Endothelial cell of umbilical vein (primary cell): ENCODE measurements around the gene NUDT22. TPM values are rescaled to one million over a fixed set of nuclear protein-coding genes. Genes with fewer than 3 reads are reported as not detected.

Experiments used
- BruUV-seq: library from RNA; stranded (reverse); fragments of 400-500 nt; replicated peaks from 2 replicates; lab custom pipeline; 2021; lab: Mats Ljungman, UMichigan
- CTCF ChIA-PET: fragments of 300-600, 350-600 bp; sonication (Branson Sonifier 250); formaldehyde crosslinking; loops from one replicate; lab custom pipeline; 2021; ENCODE audit warnings: antibody characterized with exemption, inconsistent platforms; lab: Charles Lee
- POLR2A ChIA-PET: fragments of 300-600, 350-600 bp; sonication (Branson Sonifier 250); formaldehyde crosslinking; loops from one replicate; lab custom pipeline; 2021; ENCODE audit warnings: antibody characterized with exemption, inconsistent platforms; lab: Charles Lee
- DNase-seq: peaks from one replicate; pipeline ENCODE4 v3.0.0-alpha.2; 2011; ENCODE audit warnings: low read depth, low spot score
- FAIRE-seq: peaks from 2 replicates; lab custom pipeline; 2011; peaks lifted over from hg19 to GRCh38; lab: Jason Lieb, UNC
- H2AFZ ChIP-seq: 2 replicates; pipeline ENCODE4 v1.6.0; 2012; ENCODE audit warnings: low read depth, low read length, control low read depth, inconsistent platforms
- H3K27ac ChIP-seq: 2 replicates; pipeline ENCODE4 v1.5.1; 2011; ENCODE audit warnings: low read depth, mild to moderate bottlenecking, control low read depth, low read length, moderate library complexity; ENCODE audit not compliant: insufficient read depth
- H3K27me3 ChIP-seq, 2 experiments: 2 replicates each; pipeline versions ENCODE4 v1.6.0 to v1.6.1; 2011; ENCODE audit warnings: low read length in 2 of 2, mixed read lengths in 1 of 2; ENCODE audit not compliant: control insufficient read depth in 2 of 2, insufficient read depth in 2 of 2
- H3K36me3 ChIP-seq, 2 experiments: 2 replicates in 1 of 2; 3 replicates in 1 of 2; pipeline ENCODE4 v1.5.1; 2011; ENCODE audit warnings: low read length in 2 of 2, mild to moderate bottlenecking in 1 of 2, moderate library complexity in 1 of 2; ENCODE audit not compliant: control insufficient read depth in 2 of 2, insufficient read depth in 2 of 2; ENCODE audit errors: extremely low read depth in 1 of 2
- H3K4me1 ChIP-seq: 3 replicates; pipeline ENCODE4 v1.5.1; 2011; ENCODE audit warnings: mild to moderate bottlenecking, low read length; ENCODE audit not compliant: control insufficient read depth, insufficient read depth; ENCODE audit errors: extremely low read depth
- H3K4me2 ChIP-seq: 2 replicates; pipeline ENCODE4 v1.6.1; 2011; ENCODE audit warnings: low read length, control low read depth, mixed read lengths; ENCODE audit not compliant: insufficient read depth
- H3K4me3 ChIP-seq, 3 experiments: fragments of 200-600 bp in 1 of 3; sonication (generic), shearing (Covaris generic) in 1 of 3; replicated peaks in 1 of 3; 2 replicates each; pipeline ENCODE4 v1.5.1; 2011 to 2016; ENCODE audit warnings: control low read depth in 3 of 3, low read length in 3 of 3, mild to moderate bottlenecking in 2 of 3, inconsistent platforms in 1 of 3, low read depth in 1 of 3, moderate library complexity in 1 of 3; ENCODE audit not compliant: insufficient read depth in 1 of 3
- H3K79me2 ChIP-seq: 2 replicates; pipeline ENCODE4 v1.6.0; 2012; ENCODE audit warnings: low read length, inconsistent platforms; ENCODE audit not compliant: control insufficient read depth, insufficient read depth
- H3K9ac ChIP-seq: replicated peaks from 2 replicates; pipeline ENCODE3; 2011; ENCODE audit warnings: low read length, control low read depth; ENCODE audit not compliant: insufficient read depth; ENCODE audit errors: extremely low read depth
- H3K9me1 ChIP-seq: replicated peaks from 3 replicates; pipeline ENCODE4 v1.6.0; 2011; ENCODE audit warnings: mild to moderate bottlenecking, low read length; ENCODE audit not compliant: control insufficient read depth, insufficient read depth; ENCODE audit errors: extremely low read depth
- H3K9me3 ChIP-seq: replicated peaks from 2 replicates; pipeline ENCODE4 v1.5.1; 2012; ENCODE audit warnings: low read length, inconsistent platforms; ENCODE audit not compliant: control insufficient read depth, insufficient read depth
- H4K20me1 ChIP-seq: replicated peaks from 2 replicates; pipeline ENCODE3; 2011; ENCODE audit warnings: mild to moderate bottlenecking, low read length; ENCODE audit not compliant: control insufficient read depth, insufficient read depth; ENCODE audit errors: extremely low read depth
- EZH2 ChIP-seq: IDR thresholded peaks from 2 replicates; pipeline ENCODE4 v1.6.1; 2012; ENCODE audit warnings: borderline replicate concordance, low read depth, mild to moderate bottlenecking, moderate library complexity, low read length, inconsistent platforms; ENCODE audit not compliant: severe bottlenecking
- FOS ChIP-seq: IDR thresholded peaks from 2 replicates; pipeline ENCODE4 v1.6.1; 2011; ENCODE audit warnings: mild to moderate bottlenecking, low read length, moderate library complexity, borderline replicate concordance; ENCODE audit not compliant: insufficient read depth
- GATA2 ChIP-seq: IDR thresholded peaks from 2 replicates; pipeline ENCODE4 v1.7.0; 2011; ENCODE audit warnings: low read depth, mild to moderate bottlenecking, moderate library complexity, mixed read lengths, low read length; ENCODE audit not compliant: insufficient read length, insufficient read depth
- JUN ChIP-seq: IDR thresholded peaks from 2 replicates; pipeline ENCODE4 v1.6.1; 2011; ENCODE audit warnings: borderline replicate concordance, low read depth; ENCODE audit not compliant: insufficient read length, insufficient read depth
- MYC ChIP-seq: IDR thresholded peaks from one replicate; pipeline ENCODE4 v1.6.1; 2011; ENCODE audit warnings: mild to moderate bottlenecking, low read depth, low read length
- POLR2A ChIP-seq: IDR thresholded peaks from 2 replicates; pipeline ENCODE4 v1.6.1; 2012; ENCODE audit warnings: low read depth, mild to moderate bottlenecking, control low read depth, low read length
- POLR2AphosphoS5 ChIP-seq: IDR thresholded peaks from 2 replicates; pipeline ENCODE4 v1.6.1; 2012; ENCODE audit warnings: low read depth, mild to moderate bottlenecking, control low read depth, low read length, moderate library complexity; ENCODE audit not compliant: insufficient read depth
- dilution Hi-C: fragments of 300-500 bp; cut with MboI; formaldehyde crosslinking; loops from one replicate; pipeline ENCODE4 v1.15.0; 2019; ENCODE audit warnings: low sequenced_read_pairs; ENCODE audit not compliant: extremely low pct_ligation_motif_present
- intact Hi-C: fragments of 100-400 bp; cut with micrococcal nuclease; formaldehyde crosslinking; loops from one replicate; pipeline ENCODE4 v1.10.0; 2022
- polyA plus RNA-seq, 4 experiments: library from polyadenylated mRNA; depleted of rRNA in 3 of 4; stranded (reverse) in 3 of 4; unstranded in 1 of 4; fragments of >200 nt; gene quantifications; 2 replicates each; pipeline versions ENCODE4 v1.2.1 to v1.2.3, GENCODE V29; 2011 to 2012; ENCODE audit warnings: missing spikeins in 1 of 4
- total RNA-seq: library from RNA; stranded (reverse); gene quantifications from 2 replicates; pipeline ENCODE4 v1.2.3, GENCODE V29; 2021
- TF ChIP-seq, protein P1 (sequence below): IDR thresholded peaks from 2 replicates; pipeline ENCODE4 v1.6.1; 2011; ENCODE audit not compliant: insufficient read depth, insufficient read length
- TF ChIP-seq, protein P2 (sequence below), 2 donors: IDR thresholded peaks; 1 replicate in 1 of 2; 2 replicates in 1 of 2; pipeline ENCODE4 v1.5.1; 2011; ENCODE audit warnings: low read length in 2 of 2, mild to moderate bottlenecking in 2 of 2, moderate library complexity in 2 of 2, control low read depth in 1 of 2, inconsistent platforms in 1 of 2, low read depth in 1 of 2; ENCODE audit not compliant: insufficient read depth in 1 of 2; ENCODE audit errors: extremely low read depth in 1 of 2

NUDT22 gene
- total and polyA plus RNA-seq, 2 donors (not counting 3 experiments of a cell fraction or from before 2014, with no cell fraction given): 37.8 to 54.8 TPM

- H3K79me2 ChIP-seq: peaks cover 1% of the 10 kb centered on the region
- no peak overlapping the region for H3K9ac ChIP-seq
- H3K4me3 ChIP-seq: no peak overlapping the region
- dilution Hi-C loops: no loop called here
- H3K27me3 ChIP-seq: no peaks in the 10 kb centered on the region
- FAIRE-seq (no peak), DNase-seq (no peak)
- H2AFZ ChIP-seq: no peak overlapping the region
- no peak overlapping the region for H3K27ac ChIP-seq
- H3K9me3 ChIP-seq: no peaks in the 10 kb centered on the region
- H3K36me3 ChIP-seq: no peaks in the 10 kb centered on the region
- TF ChIP-seq POLR2AphosphoS5: no peak
- no peak for TF ChIP-seq FOS
- no peak for TF ChIP-seq JUN
- TF ChIP-seq POLR2A: no peak
- no peak for TF ChIP-seq GATA2
- TF ChIP-seq, protein P1, sequence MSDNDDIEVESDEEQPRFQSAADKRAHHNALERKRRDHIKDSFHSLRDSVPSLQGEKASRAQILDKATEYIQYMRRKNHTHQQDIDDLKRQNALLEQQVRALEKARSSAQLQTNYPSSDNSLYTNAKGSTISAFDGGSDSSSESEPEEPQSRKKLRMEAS: no peak
- TF ChIP-seq MYC: no peak
- TF ChIP-seq, protein P2, sequence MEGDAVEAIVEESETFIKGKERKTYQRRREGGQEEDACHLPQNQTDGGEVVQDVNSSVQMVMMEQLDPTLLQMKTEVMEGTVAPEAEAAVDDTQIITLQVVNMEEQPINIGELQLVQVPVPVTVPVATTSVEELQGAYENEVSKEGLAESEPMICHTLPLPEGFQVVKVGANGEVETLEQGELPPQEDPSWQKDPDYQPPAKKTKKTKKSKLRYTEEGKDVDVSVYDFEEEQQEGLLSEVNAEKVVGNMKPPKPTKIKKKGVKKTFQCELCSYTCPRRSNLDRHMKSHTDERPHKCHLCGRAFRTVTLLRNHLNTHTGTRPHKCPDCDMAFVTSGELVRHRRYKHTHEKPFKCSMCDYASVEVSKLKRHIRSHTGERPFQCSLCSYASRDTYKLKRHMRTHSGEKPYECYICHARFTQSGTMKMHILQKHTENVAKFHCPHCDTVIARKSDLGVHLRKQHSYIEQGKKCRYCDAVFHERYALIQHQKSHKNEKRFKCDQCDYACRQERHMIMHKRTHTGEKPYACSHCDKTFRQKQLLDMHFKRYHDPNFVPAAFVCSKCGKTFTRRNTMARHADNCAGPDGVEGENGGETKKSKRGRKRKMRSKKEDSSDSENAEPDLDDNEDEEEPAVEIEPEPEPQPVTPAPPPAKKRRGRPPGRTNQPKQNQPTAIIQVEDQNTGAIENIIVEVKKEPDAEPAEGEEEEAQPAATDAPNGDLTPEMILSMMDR (IDR thresholded peaks at IDR 0.05; ENCODE audit: extremely low read depth in 1 of 2, insufficient read depth in 1 of 2, low read depth in 1 of 2, low read length in 2 of 2): no peak
- TF ChIP-seq EZH2: no peak
- no peak overlapping the region for H3K4me2 ChIP-seq
- CTCF ChIA-PET: no interaction called here
- H3K9me1 ChIP-seq: no peaks in the 10 kb centered on the region
- intact Hi-C loops: no loop called here
- H3K4me1 ChIP-seq: peaks cover 9% of the 10 kb centered on the region
- no peaks in the 10 kb centered on the region for H4K20me1 ChIP-seq
- no TSS peak for BruUV-seq
- POLR2A ChIA-PET: no interaction called here
Observed at GRCh38 chr11:64178203-64178602, 47.9 kb upstream of the NUDT22 start.
